ENCODE measurements around the gene NR2E3.

The NR2E3 gene

GRCh38 chr15:71821547-71822129 is 11.3 kb downstream of the NR2E3 start:
- Histone ChIP-seq H3K4me2 (ENCODE audit: low read length) (no peak overlapping the region), H3K27me3 (ENCODE audit: control insufficient read depth, insufficient read depth, low read length) (no peaks in the 10 kb centered on the region), H3K27ac (no peak overlapping the region), H3K4me3 (ENCODE audit: low read depth, low read length) (no peak overlapping the region), H3K9me3 (ENCODE audit: control insufficient read depth, low read length) (no peaks in the 10 kb centered on the region), H3K4me1 (no peaks in the 10 kb centered on the region), H3K9ac (no peak overlapping the region), H2AFZ (no peak overlapping the region), H3K79me2 (no peaks in the 10 kb centered on the region), H3K36me3 (ENCODE audit: control insufficient read depth, insufficient read depth, low read length) (no peaks in the 10 kb centered on the region)
- TF ChIP-seq, protein P1, sequence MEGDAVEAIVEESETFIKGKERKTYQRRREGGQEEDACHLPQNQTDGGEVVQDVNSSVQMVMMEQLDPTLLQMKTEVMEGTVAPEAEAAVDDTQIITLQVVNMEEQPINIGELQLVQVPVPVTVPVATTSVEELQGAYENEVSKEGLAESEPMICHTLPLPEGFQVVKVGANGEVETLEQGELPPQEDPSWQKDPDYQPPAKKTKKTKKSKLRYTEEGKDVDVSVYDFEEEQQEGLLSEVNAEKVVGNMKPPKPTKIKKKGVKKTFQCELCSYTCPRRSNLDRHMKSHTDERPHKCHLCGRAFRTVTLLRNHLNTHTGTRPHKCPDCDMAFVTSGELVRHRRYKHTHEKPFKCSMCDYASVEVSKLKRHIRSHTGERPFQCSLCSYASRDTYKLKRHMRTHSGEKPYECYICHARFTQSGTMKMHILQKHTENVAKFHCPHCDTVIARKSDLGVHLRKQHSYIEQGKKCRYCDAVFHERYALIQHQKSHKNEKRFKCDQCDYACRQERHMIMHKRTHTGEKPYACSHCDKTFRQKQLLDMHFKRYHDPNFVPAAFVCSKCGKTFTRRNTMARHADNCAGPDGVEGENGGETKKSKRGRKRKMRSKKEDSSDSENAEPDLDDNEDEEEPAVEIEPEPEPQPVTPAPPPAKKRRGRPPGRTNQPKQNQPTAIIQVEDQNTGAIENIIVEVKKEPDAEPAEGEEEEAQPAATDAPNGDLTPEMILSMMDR (IDR thresholded peaks at IDR 0.05), result no peak

DNA sequence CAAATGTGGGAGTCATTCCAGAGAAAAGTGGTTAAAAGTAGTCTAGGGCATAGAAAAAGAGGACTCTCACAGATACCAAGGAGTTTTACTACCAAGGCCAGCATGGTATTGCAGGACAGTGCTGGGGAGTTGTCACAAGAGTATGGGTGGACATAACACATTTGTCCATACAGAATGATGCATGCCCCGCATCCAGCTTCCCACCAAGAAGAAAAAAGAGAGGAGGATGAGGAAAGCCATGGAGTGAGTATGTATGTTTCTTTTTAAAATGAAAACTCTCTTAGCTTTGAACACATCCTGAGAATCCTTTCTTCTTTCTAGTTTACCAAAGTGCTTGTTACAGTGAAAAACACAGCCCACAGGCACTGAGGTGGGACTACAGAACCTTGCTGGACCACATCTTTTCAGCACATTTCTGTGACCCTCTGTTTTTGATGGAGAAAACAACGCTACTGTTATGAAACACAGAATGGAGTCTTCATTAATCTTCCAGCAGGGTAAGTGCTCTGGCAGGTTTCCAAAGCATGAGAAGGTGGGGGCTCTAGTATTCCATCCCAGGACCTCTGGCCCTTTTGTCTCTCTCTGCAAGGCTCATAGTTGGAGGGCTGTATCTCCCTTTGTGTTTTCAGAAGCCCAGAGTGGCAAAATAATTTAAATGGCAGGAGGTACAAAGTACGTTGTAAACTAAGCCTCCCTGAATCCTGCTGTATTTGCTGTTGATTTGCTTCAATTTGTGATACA is 12.7 kb downstream of the NR2E3 start:
- no peak overlapping the region for H2AFZ ChIP-seq
- no peak overlapping the region for H3K27ac ChIP-seq
- H3K9ac ChIP-seq, result no peak overlapping the region
- no peaks in the 10 kb centered on the region for H3K36me3 ChIP-seq (ENCODE audit: control insufficient read depth, insufficient read depth, low read length)
- no peak overlapping the region for H3K4me2 ChIP-seq (ENCODE audit: low read length)
- TF ChIP-seq, protein P1 (IDR thresholded peaks at IDR 0.05), result no peak
- H3K4me3 ChIP-seq (ENCODE audit: low read depth, low read length), result no peak overlapping the region
- H3K79me2 ChIP-seq, result no peaks in the 10 kb centered on the region
- no peaks in the 10 kb centered on the region for H3K4me1 ChIP-seq
- H3K9me3 ChIP-seq (ENCODE audit: control insufficient read depth, low read length), result no peaks in the 10 kb centered on the region
- H3K27me3 ChIP-seq (ENCODE audit: control insufficient read depth, insufficient read depth, low read length), result no peaks in the 10 kb centered on the region

GRCh38 chr15:71823801-71824200 is 13.4 kb downstream of the NR2E3 start:
- no peaks in the 10 kb centered on the region for H3K4me1 ChIP-seq
- H3K36me3 ChIP-seq (ENCODE audit: control insufficient read depth, insufficient read depth, low read length), result no peaks in the 10 kb centered on the region
- no peaks in the 10 kb centered on the region for H3K27me3 ChIP-seq (ENCODE audit: control insufficient read depth, insufficient read depth, low read length)
- H3K9me3 ChIP-seq (ENCODE audit: control insufficient read depth, low read length), result no peaks in the 10 kb centered on the region
- no peaks in the 10 kb centered on the region for H3K79me2 ChIP-seq
- H3K4me3 ChIP-seq (ENCODE audit: low read depth, low read length), result no peak overlapping the region
- no peak overlapping the region for H3K4me2 ChIP-seq (ENCODE audit: low read length)
- H3K9ac ChIP-seq, result no peak overlapping the region
- H2AFZ ChIP-seq, result no peak overlapping the region
- no peak overlapping the region for H3K27ac ChIP-seq
- TF ChIP-seq, protein P1 (IDR thresholded peaks at IDR 0.05), result no peak

- no peak overlapping the region for H2AFZ ChIP-seq
- H3K27ac ChIP-seq, result no peak overlapping the region
- H3K9ac ChIP-seq, result no peak overlapping the region
- no peak overlapping the region for H3K4me3 ChIP-seq (ENCODE audit: low read depth, low read length)
- no peaks in the 10 kb centered on the region for H3K9me3 ChIP-seq (ENCODE audit: control insufficient read depth, low read length)
- H3K4me2 ChIP-seq (ENCODE audit: low read length), result no peak overlapping the region
- H3K27me3 ChIP-seq (ENCODE audit: control insufficient read depth, insufficient read depth, low read length), result no peaks in the 10 kb centered on the region
- H3K4me1 ChIP-seq, result no peaks in the 10 kb centered on the region
- no peaks in the 10 kb centered on the region for H3K79me2 ChIP-seq
- TF ChIP-seq, protein P1 (IDR thresholded peaks at IDR 0.05), result no peak
- H3K36me3 ChIP-seq (ENCODE audit: control insufficient read depth, insufficient read depth, low read length), result no peaks in the 10 kb centered on the region
Observed at GRCh38 chr15:71825021-71825730, 14.8 kb downstream of the NR2E3 start.
